ENCODE data around the gene PCARE.

Gene PCARE

DNA sequence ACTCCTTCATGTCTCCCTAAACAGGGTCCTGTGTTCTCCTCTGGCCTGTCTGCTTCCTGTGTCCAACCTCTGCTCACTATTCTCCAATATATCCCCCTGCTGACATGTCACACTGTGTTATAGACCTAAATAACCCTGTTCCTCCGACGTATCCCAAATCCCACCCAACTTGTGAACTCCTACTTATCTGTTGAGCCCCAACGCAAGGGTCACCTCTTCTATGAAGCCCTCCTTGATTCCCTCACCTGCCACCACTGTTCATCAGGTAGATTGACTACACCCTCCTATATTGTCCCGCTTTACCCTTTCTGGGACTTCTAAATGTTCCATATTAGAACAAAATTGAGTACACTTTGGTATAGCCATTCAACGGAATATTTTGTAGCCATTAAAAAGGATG is 42.1 kb downstream of the PCARE start:
- no peak for DNase-seq (ENCODE audit: low read depth)
- no peak overlapping the region for H3K4me3 ChIP-seq (ENCODE audit: low read depth, low read length)
- TF ChIP-seq CTCF (IDR thresholded peaks at IDR 0.05; ENCODE audit: control insufficient read depth, extremely low read depth, insufficient read depth), result no peak

- no peak overlapping the region for H3K4me3 ChIP-seq (ENCODE audit: low read depth, low read length)
- no peak for TF ChIP-seq CTCF (IDR thresholded peaks at IDR 0.05; ENCODE audit: control insufficient read depth, extremely low read depth, insufficient read depth)
- DNase-seq (ENCODE audit: low read depth), result no peak
Observed at GRCh38 chr2:29031046-29031445, 43.3 kb downstream of the PCARE start.

GRCh38 chr2:29025711-29026110 is 48.6 kb downstream of the PCARE start:
- no peak for TF ChIP-seq CTCF (IDR thresholded peaks at IDR 0.05; ENCODE audit: control insufficient read depth, extremely low read depth, insufficient read depth)
- no peak for DNase-seq (ENCODE audit: low read depth)
- H3K4me3 ChIP-seq (ENCODE audit: low read depth, low read length), result no peak overlapping the region

- DNase-seq (ENCODE audit: low read depth), result no peak
- H3K4me3 ChIP-seq (ENCODE audit: low read depth, low read length), result no peak overlapping the region
- TF ChIP-seq CTCF (IDR thresholded peaks at IDR 0.05; ENCODE audit: control insufficient read depth, extremely low read depth, insufficient read depth), result no peak
Observed at GRCh38 chr2:29024882-29025430, 49.4 kb downstream of the PCARE start.

- no peak for TF ChIP-seq CTCF (IDR thresholded peaks at IDR 0.05; ENCODE audit: control insufficient read depth, extremely low read depth, insufficient read depth)
- H3K4me3 ChIP-seq (ENCODE audit: low read depth, low read length), result no peak overlapping the region
- no peak for DNase-seq (ENCODE audit: low read depth)
Observed at GRCh38 chr2:29023188-29023587, 51.1 kb downstream of the PCARE start.

DNA sequence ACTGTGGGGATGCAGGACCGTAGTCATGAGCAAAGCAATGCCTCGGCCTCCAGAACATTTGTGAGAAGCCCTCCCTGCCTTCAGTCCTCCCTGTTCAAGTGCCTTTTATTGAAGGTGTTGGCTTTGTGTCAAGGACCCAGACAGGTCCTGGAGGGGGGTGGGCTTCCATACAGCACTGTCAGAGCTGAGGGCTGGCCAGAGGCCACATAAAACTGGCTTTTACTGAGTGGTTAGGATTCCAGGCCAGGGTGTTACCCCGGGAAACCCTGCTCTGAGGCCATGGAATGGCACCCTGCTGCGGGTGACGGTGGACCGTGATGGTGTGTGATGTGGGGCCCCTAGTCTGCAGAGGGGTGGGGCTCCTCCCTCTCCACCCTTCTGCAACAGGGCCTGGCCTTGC is 51.6 kb downstream of the PCARE start:
- no peak for TF ChIP-seq CTCF (IDR thresholded peaks at IDR 0.05; ENCODE audit: control insufficient read depth, extremely low read depth, insufficient read depth)
- H3K4me3 ChIP-seq (ENCODE audit: low read depth, low read length), result no peak overlapping the region
- no peak for DNase-seq (ENCODE audit: low read depth)

DNA sequence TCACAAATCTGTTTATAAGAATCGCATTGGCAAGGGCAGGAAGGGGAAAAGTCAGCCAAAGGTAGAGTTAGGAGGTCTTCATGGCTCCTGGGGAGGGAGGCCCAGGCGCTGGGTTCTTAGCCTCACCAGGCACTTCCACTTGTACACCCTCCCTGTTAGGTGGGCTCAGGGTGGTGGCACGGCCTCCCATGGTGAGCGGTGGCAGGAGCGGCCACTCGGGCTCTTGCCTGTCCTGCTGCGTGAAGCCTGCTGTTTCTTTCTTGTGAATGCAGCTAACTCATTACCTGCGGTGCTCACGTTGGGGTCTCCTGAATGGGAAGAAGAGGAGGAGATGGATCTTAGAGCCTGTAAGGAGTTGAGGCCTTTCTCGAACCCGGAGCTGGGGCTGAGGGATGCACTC is 52.4 kb downstream of the PCARE start:
- H3K4me3 ChIP-seq (ENCODE audit: low read depth, low read length), result no peak overlapping the region
- TF ChIP-seq CTCF (IDR thresholded peaks at IDR 0.05; ENCODE audit: control insufficient read depth, extremely low read depth, insufficient read depth), result no peak
- DNase-seq (ENCODE audit: low read depth), result no peak

All from LNCaP clone FGC (cell line).